ENCODE measurements around the gene ANTKMT. TPM values are rescaled to one million over a fixed set of nuclear protein-coding genes. Genes with fewer than 3 reads are reported as not detected.

ANTKMT gene
- total and polyA plus RNA-seq, 10 donors: 28.6 to 77.2 (median 38.7) TPM

DNA sequence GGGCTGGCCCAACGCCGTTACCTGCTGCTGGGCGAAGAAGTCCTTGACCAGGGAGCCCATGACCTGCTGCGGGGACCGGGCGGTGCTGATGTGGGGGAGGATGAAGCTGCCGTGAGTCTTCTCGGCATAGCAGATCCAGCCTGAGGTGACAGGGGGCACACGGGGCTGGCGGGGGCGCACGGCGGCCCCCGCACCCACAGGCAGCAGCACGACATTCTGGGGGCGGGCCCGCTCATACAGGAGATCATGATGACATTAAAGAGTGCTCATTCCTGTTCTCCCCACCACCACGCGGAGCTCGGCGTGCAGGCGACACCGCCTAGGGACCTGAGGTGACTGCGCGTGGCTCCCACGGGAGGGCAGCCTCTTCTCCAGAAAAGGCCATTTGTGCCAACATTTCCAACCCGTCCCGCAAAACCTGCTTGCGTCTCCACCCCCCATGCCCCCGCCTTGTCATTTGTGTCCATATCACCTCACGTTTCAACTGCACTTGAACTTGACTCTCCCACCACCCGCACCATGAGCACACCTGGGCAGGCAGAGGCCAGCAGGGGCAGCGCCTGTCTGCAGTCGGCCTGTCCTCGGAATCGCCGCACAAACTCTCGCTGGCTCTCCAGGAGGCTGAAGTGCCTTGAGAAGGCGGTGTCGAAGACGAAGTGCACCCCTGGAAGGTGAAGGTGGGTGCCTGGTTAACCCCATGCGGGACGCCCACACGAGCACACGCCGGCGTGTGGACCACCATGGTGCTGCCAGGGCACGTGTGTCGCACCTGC, 13.4 kb downstream of the ANTKMT start:
- DNase-seq: no peak
- TF ChIP-seq CTCF (IDR thresholded peaks at IDR 0.05 in 8 of 11, conservative IDR thresholded peaks at IDR 0.05 in 3 of 11) (no peak), POLR2AphosphoS5 (IDR thresholded peaks at IDR 0.05) (no peak), POLR2A (IDR thresholded peaks at IDR 0.05) (no peak)
- H3K9me3 ChIP-seq: no peaks in the 10 kb centered on the region
- H3K4me1 ChIP-seq: peaks cover 0 to 30% (median 4%) of the 10 kb centered on the region in 6 donors
- peaks cover 0 to 100% (median 62%) of the 10 kb centered on the region in 6 donors for H3K36me3 ChIP-seq
- intact Hi-C loops (cut with DNase I; ENCODE audit: low total_unique reads): no loop called here
- peaks cover 0 to under 1% (median 0%) of the 10 kb centered on the region in 7 donors for H3K27me3 ChIP-seq (replicated peaks in 1 of 7)
- H3K4me3 ChIP-seq: no peak overlapping the region
- no peak overlapping the region for H3K27ac ChIP-seq
- 92 to 97% (median 94%) methylated on average over 43 to 49 of the region's 49 CpGs for WGBS, 5 donors

GRCh38 chr16:734981-735881, 14.3 kb downstream of the ANTKMT start:
- no peaks in the 10 kb centered on the region for H3K27me3 ChIP-seq (replicated peaks in 1 of 7)
- H3K4me1 ChIP-seq: peaks cover 7 to 38% (median 12%) of the 10 kb centered on the region in 6 donors
- intact Hi-C loops (cut with DNase I; ENCODE audit: low total_unique reads): no loop called here
- TF ChIP-seq CTCF (IDR thresholded peaks at IDR 0.05 in 8 of 11, conservative IDR thresholded peaks at IDR 0.05 in 3 of 11) (no peak), POLR2AphosphoS5 (IDR thresholded peaks at IDR 0.05) (no peak), POLR2A (IDR thresholded peaks at IDR 0.05) (no peak)
- peak; percentile 73 for DNase-seq
- no peaks in the 10 kb centered on the region for H3K9me3 ChIP-seq
- H3K27ac ChIP-seq: peak overlapping the region in 2 of 8 donors; percentile 84 to 89
- no peak overlapping the region for H3K4me3 ChIP-seq
- WGBS, 5 donors: 93 to 98% (median 94%) methylated on average over 18 to 25 of the region's 25 CpGs
- H3K36me3 ChIP-seq: peaks cover 0 to 94% (median 62%) of the 10 kb centered on the region in 6 donors

DNA sequence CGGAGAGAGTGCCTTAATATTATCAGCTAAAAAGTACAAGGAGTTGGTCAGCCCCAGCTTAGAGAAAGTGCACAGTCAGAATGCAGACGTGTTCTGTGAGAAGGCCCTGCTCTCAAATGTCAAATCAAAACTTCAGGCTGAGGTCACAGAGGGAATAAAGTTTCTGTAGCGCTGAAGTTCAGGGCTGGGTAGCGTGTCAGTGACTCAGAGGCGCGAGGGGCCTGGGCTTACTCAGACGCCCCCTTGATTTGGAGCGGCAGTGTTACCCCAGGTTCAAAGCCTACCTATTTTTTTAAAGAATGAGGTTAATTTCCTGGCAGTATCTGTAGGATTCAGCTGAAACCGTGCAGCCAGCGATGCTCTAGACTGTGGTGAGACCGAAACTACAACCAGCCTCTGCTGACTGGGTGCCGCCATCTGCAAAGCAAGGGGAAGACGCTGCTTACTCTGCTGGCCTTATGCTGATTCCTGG, 15.1 kb downstream of the ANTKMT start:
- peaks cover 0 to 86% (median 62%) of the 10 kb centered on the region in 6 donors for H3K36me3 ChIP-seq
- no peak overlapping the region for H3K4me3 ChIP-seq
- intact Hi-C loops (cut with DNase I; ENCODE audit: low total_unique reads): no loop called here
- no peak for TF ChIP-seq POLR2AphosphoS5 (IDR thresholded peaks at IDR 0.05)
- no peak for TF ChIP-seq CTCF (IDR thresholded peaks at IDR 0.05 in 8 of 11, conservative IDR thresholded peaks at IDR 0.05 in 3 of 11)
- TF ChIP-seq POLR2A (IDR thresholded peaks at IDR 0.05): no peak
- H3K27me3 ChIP-seq (replicated peaks in 1 of 7): no peaks in the 10 kb centered on the region
- no peak for DNase-seq
- peaks cover 9 to 45% (median 18%) of the 10 kb centered on the region in 6 donors for H3K4me1 ChIP-seq
- 61 to 84% (median 80%) methylated on average over 13 of the region's 13 CpGs for WGBS, 5 donors
- peak overlapping the region in 3 of 8 donors; percentile 75 to 89 (median 84) for H3K27ac ChIP-seq
- H3K9me3 ChIP-seq: no peaks in the 10 kb centered on the region
